Measurements from ENCODE around the gene TYMS. TPM values are rescaled to one million over a fixed set of nuclear protein-coding genes. Genes with fewer than 3 reads are reported as not detected.
A peak's percentile ranks its signal among the peaks of the same experiment; 100 is the strongest.

The TYMS gene
- total RNA-seq, 1 experiment from 2014 or later, result 143 TPM

- Mint-ChIP-seq H3K9me3 (ENCODE audit: unreplicated experiment) (no peaks in the 10 kb centered on the region), H3K27ac (ENCODE audit: unreplicated experiment) (peak overlapping the region; percentile 13), H3K4me3 (ENCODE audit: unreplicated experiment) (no peak overlapping the region), H3K36me3 (ENCODE audit: insufficient read depth, unreplicated experiment) (peaks cover 67% of the 10 kb centered on the region), H3K4me1 (ENCODE audit: low read depth, unreplicated experiment) (peaks cover 15% of the 10 kb centered on the region), H3K27me3 (ENCODE audit: insufficient read depth, unreplicated experiment) (no peaks in the 10 kb centered on the region)
- POLR2A ChIA-PET, result interaction anchor here (0.9 kb wide), 1 partner anchor 9 kb away, joined by 4 read pairs; no protein-coding TSS in a partner anchor
- Histone ChIP-seq H3K36me3 (ENCODE audit: control insufficient read depth, insufficient read depth, low read length) (peaks cover 2% of the 10 kb centered on the region; the same call in 1 of the 2 replicates), H3K27me3 (replicated peaks; ENCODE audit: control insufficient read depth, insufficient read depth, low read length) (no peaks in the 10 kb centered on the region), H3K4me1 (0 out of 2 replicates have a peak, but pooled peaks cover 13% of the 10 kb centered on the region), H3K4me3 (ENCODE audit: low read depth, low read length) (no peak overlapping the region), H3K9me3 (no peaks in the 10 kb centered on the region)
- intact Hi-C loops (cut with micrococcal nuclease; ENCODE audit: unreplicated experiment), result no loop called here
- CTCF ChIA-PET, result no interaction called here
- TF ChIP-seq CTCF (IDR thresholded peaks at IDR 0.05; ENCODE audit: insufficient read depth in 1 of 2, low read depth in 1 of 2, low read length in 1 of 2, severe bottlenecking in 1 of 2, unreplicated experiment in 1 of 2), result no peak
- DNase-seq, result no peak
- BruUV-seq (replicated peaks), result no TSS peak
These were observed 45.9 kb downstream of the TYMS start for GRCh38 chr18:703213-703967.

- POLR2A ChIA-PET, result no interaction called here
- peaks cover 24% of the 10 kb centered on the region; the same call in 1 of the 2 replicates for H3K4me1 ChIP-seq
- intact Hi-C loops (cut with micrococcal nuclease; ENCODE audit: unreplicated experiment), result no loop called here
These were observed 49.0 kb downstream of the TYMS start for GRCh38 chr18:706405-706804.

GRCh38 chr18:708096-708495 is 50.6 kb downstream of the TYMS start:
- no peak for TF ChIP-seq CTCF (IDR thresholded peaks at IDR 0.05; ENCODE audit: insufficient read depth in 1 of 2, low read depth in 1 of 2, low read length in 1 of 2, severe bottlenecking in 1 of 2, unreplicated experiment in 1 of 2)
- no peaks in the 10 kb centered on the region for H3K9me3 Mint-ChIP-seq (ENCODE audit: unreplicated experiment)
- no peaks in the 10 kb centered on the region for H3K9me3 ChIP-seq
- H3K27ac Mint-ChIP-seq (ENCODE audit: unreplicated experiment), result peak overlapping the region; percentile 74
- no peaks in the 10 kb centered on the region for H3K27me3 Mint-ChIP-seq (ENCODE audit: insufficient read depth, unreplicated experiment)
- CTCF ChIA-PET, result no interaction called here
- H3K4me3 Mint-ChIP-seq (ENCODE audit: unreplicated experiment), result no peak overlapping the region
- no peak for DNase-seq
- H3K36me3 Mint-ChIP-seq (ENCODE audit: insufficient read depth, unreplicated experiment), result peaks cover 66% of the 10 kb centered on the region
- peaks cover 27% of the 10 kb centered on the region for H3K4me1 Mint-ChIP-seq (ENCODE audit: low read depth, unreplicated experiment)
- no TSS peak for BruUV-seq (replicated peaks)
- H3K27me3 ChIP-seq (replicated peaks; ENCODE audit: control insufficient read depth, insufficient read depth, low read length), result no peaks in the 10 kb centered on the region
- intact Hi-C loops (cut with micrococcal nuclease; ENCODE audit: unreplicated experiment), result no loop called here
- peaks cover 6% of the 10 kb centered on the region for H3K36me3 ChIP-seq (ENCODE audit: control insufficient read depth, insufficient read depth, low read length)
- H3K4me3 ChIP-seq (ENCODE audit: low read depth, low read length), result no peak overlapping the region
- peaks cover 20% of the 10 kb centered on the region; the same call in 1 of the 2 replicates for H3K4me1 ChIP-seq
- POLR2A ChIA-PET, result interaction anchor here (0.8 kb wide), 1 partner anchor 441 kb away, joined by 5 read pairs; no protein-coding TSS in a partner anchor

More at GRCh38 chr18:706405-706804, 49.0 kb downstream of the TYMS start:
- Histone ChIP-seq H3K27me3 (replicated peaks; ENCODE audit: control insufficient read depth, insufficient read depth, low read length) (no peaks in the 10 kb centered on the region), H3K36me3 (ENCODE audit: control insufficient read depth, insufficient read depth, low read length) (peaks cover 6% of the 10 kb centered on the region), H3K9me3 (no peaks in the 10 kb centered on the region), H3K4me3 (ENCODE audit: low read depth, low read length) (no peak overlapping the region)
- BruUV-seq (replicated peaks), result no TSS peak
- H3K4me3 Mint-ChIP-seq (ENCODE audit: unreplicated experiment), result no peak overlapping the region
- H3K4me1 Mint-ChIP-seq (ENCODE audit: low read depth, unreplicated experiment), result peaks cover 30% of the 10 kb centered on the region
- no peaks in the 10 kb centered on the region for H3K9me3 Mint-ChIP-seq (ENCODE audit: unreplicated experiment)
- H3K36me3 Mint-ChIP-seq (ENCODE audit: insufficient read depth, unreplicated experiment), result peaks cover 59% of the 10 kb centered on the region
- no peak for TF ChIP-seq CTCF (IDR thresholded peaks at IDR 0.05; ENCODE audit: insufficient read depth in 1 of 2, low read depth in 1 of 2, low read length in 1 of 2, severe bottlenecking in 1 of 2, unreplicated experiment in 1 of 2)
- no peaks in the 10 kb centered on the region for H3K27me3 Mint-ChIP-seq (ENCODE audit: insufficient read depth, unreplicated experiment)
- CTCF ChIA-PET, result no interaction called here
- no peak overlapping the region for H3K27ac Mint-ChIP-seq (ENCODE audit: unreplicated experiment)
- DNase-seq, result no peak

Measured in Caco-2 (cell line).